HepG2 (cell line): ENCODE measurements around the gene SLC22A23. TPM values are rescaled to one million over a fixed set of nuclear protein-coding genes. Genes with fewer than 3 reads are reported as not detected.

Source experiments
- ATAC-seq: fragments of 200-7000 bp; cut with Tn5 transposase; 3 replicates; pipeline ENCODE4 v1.9.1; 2020; ENCODE audit warnings: mild to moderate bottlenecking, moderate library complexity
- BruUV-seq: library from RNA; stranded (reverse); fragments of 400-500 nt; replicated peaks from 2 replicates; lab custom pipeline; 2021; lab: Mats Ljungman, UMichigan
- CTCF ChIA-PET: fragments of 300-600 bp; formaldehyde crosslinking; extraction: SDS; loops from one replicate; lab custom pipeline; 2021; ENCODE audit warnings: low total read pairs, inconsistent platforms, low intra/inter-chr PET ratio; lab: Yijun Ruan, JAX
- POLR2A ChIA-PET: fragments of 350-600 bp; sonication (Branson Sonifier 250); formaldehyde crosslinking; loops from one replicate; lab custom pipeline; 2020; ENCODE audit warnings: antibody characterized with exemption, inconsistent platforms; lab: Yijun Ruan, JAX
- DNase-seq: peaks from one replicate; pipeline ENCODE4 v3.0.0-alpha.2; 2015; ENCODE audit warnings: low spot score
- FAIRE-seq: peaks from 3 replicates; lab custom pipeline; 2011; peaks lifted over from hg19 to GRCh38; lab: Jason Lieb, UNC
- H2AFZ ChIP-seq: one replicate; pipeline ENCODE4 v1.6.1; 2011; ENCODE audit warnings: low read length, inconsistent platforms
- H3K27ac ChIP-seq: fragments of 300-600 bp; 3 replicates; pipeline ENCODE4 v1.8.0; 2011; ENCODE audit warnings: mixed run types, mild to moderate bottlenecking, mixed read lengths, low read length, inconsistent platforms; ENCODE audit not compliant: insufficient read depth; ENCODE audit errors: extremely low read length
- H3K27me3 ChIP-seq, 2 experiments: fragments of 200-600 bp in 1 of 2; 2 replicates in 1 of 2; 3 replicates in 1 of 2; pipeline versions ENCODE4 v1.6.0 to v1.8.0; 2011; ENCODE audit warnings: low read length in 2 of 2, mild to moderate bottlenecking in 2 of 2, moderate library complexity in 2 of 2, inconsistent platforms in 1 of 2; ENCODE audit not compliant: insufficient read depth in 2 of 2, control insufficient read depth in 1 of 2
- H3K36me3 ChIP-seq, 2 experiments: fragments of 200-600 bp in 1 of 2; replicated peaks in 1 of 2; 2 replicates in 1 of 2; 3 replicates in 1 of 2; pipeline versions ENCODE4 v1.5.1 to v1.8.0; 2011; ENCODE audit warnings: low read length in 2 of 2, inconsistent platforms in 1 of 2; ENCODE audit not compliant: insufficient read depth in 2 of 2, control insufficient read depth in 1 of 2
- H3K4me1 ChIP-seq: 2 replicates; pipeline ENCODE4 v1.5.1; 2012; ENCODE audit warnings: low read length, inconsistent platforms; ENCODE audit not compliant: insufficient read depth
- H3K4me2 ChIP-seq: 2 replicates; pipeline ENCODE4 v1.6.0; 2011; ENCODE audit warnings: low read depth, low read length, inconsistent platforms
- H3K4me3 ChIP-seq, 3 experiments: fragments of 200-600 bp in 1 of 3; sonication (generic), shearing (Covaris generic) in 1 of 3; replicated peaks in 1 of 3; 2 replicates each; pipeline ENCODE4 v1.5.1; 2011 to 2016; ENCODE audit warnings: low read length in 3 of 3, inconsistent platforms in 2 of 3, low read depth in 2 of 3, mild to moderate bottlenecking in 2 of 3, control low read depth in 1 of 3, mixed read lengths in 1 of 3; ENCODE audit not compliant: insufficient read depth in 1 of 3
- H3K79me2 ChIP-seq: one replicate; pipeline ENCODE4 v1.6.1; 2011; ENCODE audit warnings: low read length, inconsistent platforms; ENCODE audit not compliant: insufficient read depth
- H3K9ac ChIP-seq: 2 replicates; pipeline ENCODE4 v1.6.0; 2011; ENCODE audit warnings: mild to moderate bottlenecking, low read depth, low read length, inconsistent platforms; ENCODE audit not compliant: insufficient read depth
- H3K9me3 ChIP-seq: 2 replicates; pipeline ENCODE4 v1.5.1; 2012; ENCODE audit warnings: mild to moderate bottlenecking, low read length
- H4K20me1 ChIP-seq: 2 replicates; pipeline ENCODE4 v1.6.0; 2011; ENCODE audit warnings: inconsistent platforms, mild to moderate bottlenecking, low read length, moderate library complexity; ENCODE audit not compliant: insufficient read depth
- CHD2 ChIP-seq: IDR thresholded peaks from 2 replicates; pipeline ENCODE4 v1.6.1; 2011; ENCODE audit warnings: low read depth, low read length, improper control_type of control experiment
- DMAP1 ChIP-seq: IDR thresholded peaks from 2 replicates; pipeline ENCODE4 v1.6.1; 2016
- EZH2 ChIP-seq: conservative IDR thresholded peaks from 2 replicates; pipeline ENCODE4 v1.6.1; 2012; ENCODE audit warnings: mild to moderate bottlenecking, low read depth, low read length, moderate library complexity
- GTF2F1 ChIP-seq: fragments of 150-350 bp; IDR thresholded peaks from 2 replicates; pipeline ENCODE4 v1.6.1; 2014; ENCODE audit warnings: low read length
- HOXA3 ChIP-seq: sonication (generic); formaldehyde crosslinking; IDR thresholded peaks from 2 replicates; pipeline ENCODE4 v1.5.0; 2020; ENCODE audit warnings: missing genetic modification reagents
- NR3C1 ChIP-seq: sonication (generic); formaldehyde crosslinking; IDR thresholded peaks from 2 replicates; pipeline ENCODE4 v1.4.0; 2020; ENCODE audit warnings: missing genetic modification reagents
- PAX8 ChIP-seq: sonication (generic); formaldehyde crosslinking; IDR thresholded peaks from 2 replicates; pipeline ENCODE4 v1.8.0; 2022; ENCODE audit warnings: mild to moderate bottlenecking, missing genetic modification reagents, borderline replicate concordance
- PCBP2 ChIP-seq: fragments of 200-400 bp; formaldehyde crosslinking; optimal IDR thresholded peaks from 2 replicates; pipeline ENCODE3; 2018; ENCODE audit warnings: low read length, low read depth; ENCODE audit not compliant: poor library complexity, severe bottlenecking
- PLRG1 ChIP-seq: fragments of 450-650 bp; conservative IDR thresholded peaks from 2 replicates; pipeline ENCODE4 v1.6.1; 2016
- POLR2G ChIP-seq: fragments of 200-400 bp; formaldehyde crosslinking; IDR thresholded peaks from 2 replicates; pipeline ENCODE4 v1.6.1; 2018; ENCODE audit warnings: mild to moderate bottlenecking, low read depth, low read length, moderate library complexity
- REPIN1 ChIP-seq: sonication (generic); formaldehyde crosslinking; IDR thresholded peaks from 2 replicates; pipeline ENCODE4 v1.8.0; 2022; ENCODE audit warnings: missing genetic modification reagents, low read depth, mild to moderate bottlenecking, borderline replicate concordance
- SOX5 ChIP-seq: IDR thresholded peaks from 2 replicates; pipeline ENCODE4 v1.6.1; 2016; ENCODE audit warnings: borderline replicate concordance
- YEATS4 ChIP-seq: sonication (generic); formaldehyde crosslinking; IDR thresholded peaks from 2 replicates; pipeline ENCODE4 v1.4.0; 2020; ENCODE audit warnings: missing genetic modification reagents, borderline replicate concordance
- ZBTB21 ChIP-seq: sonication (generic); formaldehyde crosslinking; IDR thresholded peaks from 2 replicates; pipeline ENCODE4 v1.4.0; 2020; ENCODE audit warnings: missing genetic modification reagents
- ZBTB3 ChIP-seq: sonication (generic); formaldehyde crosslinking; IDR thresholded peaks from 2 replicates; pipeline ENCODE4 v1.4.0; 2020; ENCODE audit warnings: low read depth, mild to moderate bottlenecking, moderate library complexity, missing genetic modification reagents, borderline replicate concordance
- ZNF775 ChIP-seq: sonication (generic); formaldehyde crosslinking; IDR thresholded peaks from 2 replicates; pipeline ENCODE4 v1.4.0; 2020; ENCODE audit warnings: missing genetic modification reagents, mild to moderate bottlenecking, moderate library complexity, borderline replicate concordance
- ZNF780A ChIP-seq: sonication (generic); formaldehyde crosslinking; IDR thresholded peaks from 2 replicates; pipeline ENCODE4 v1.8.0; 2022; ENCODE audit warnings: mild to moderate bottlenecking, missing genetic modification reagents, moderate library complexity
- ZNF781 ChIP-seq: sonication (generic); formaldehyde crosslinking; IDR thresholded peaks from 2 replicates; pipeline ENCODE4 v1.5.1; 2020; ENCODE audit warnings: borderline replicate concordance, mild to moderate bottlenecking, missing genetic modification reagents; ENCODE audit errors: not compliant biosample characterization
- ZSCAN31 ChIP-seq: sonication (generic); formaldehyde crosslinking; IDR thresholded peaks from 2 replicates; pipeline ENCODE4 v1.5.0; 2020; ENCODE audit warnings: low read depth, mild to moderate bottlenecking, missing genetic modification reagents
- WGBS: methylation state at CpG from one replicate; pipeline ENCODE4 v1.1.6; 2017; ENCODE audit warnings: low lambda C conversion rate; 5-methylcytosine and 5-hydroxymethylcytosine counted together
- in situ Hi-C: cut with HindIII; loops from 2 replicates; pipeline ENCODE4 v1.10.0; 2017; ENCODE audit warnings: low pct_unique_long_range_greater_than_20kb; ENCODE audit not compliant: extremely low pct_ligation_motif_present
- intact Hi-C: fragments of 100-400 bp; cut with micrococcal nuclease; formaldehyde crosslinking; loops from one replicate; pipeline ENCODE4 v1.10.0; 2022; ENCODE audit not compliant: unreplicated experiment
- polyA plus RNA-seq, 8 experiments: library from polyadenylated mRNA; depleted of rRNA in 3 of 8; stranded (reverse) in 7 of 8; unstranded in 1 of 8; fragments of >200 nt; fragmentation: Illumina TruSeq in 4 of 8; extraction: Trizol in 4 of 8; gene quantifications; 2 replicates each; pipeline versions ENCODE4 v1.2.1 to v1.2.3, GENCODE V29; 2011 to 2016; ENCODE audit warnings: low read depth in 4 of 8, missing spikeins in 1 of 8, mixed read lengths in 1 of 8; ENCODE audit not compliant: insufficient read depth in 1 of 8
- total RNA-seq, 5 experiments: library from RNA; depleted of rRNA; stranded (reverse); fragments of >200 nt; fragmentation: Illumina TruSeq; extraction: Trizol; gene quantifications; 2 replicates each; pipeline ENCODE4 v1.2.3, GENCODE V29; 2016; ENCODE audit warnings: low read depth in 1 of 5
- TF ChIP-seq, protein P1 (sequence below): sonication (generic); formaldehyde crosslinking; IDR thresholded peaks from 2 replicates; pipeline ENCODE4 v1.4.0; 2020; ENCODE audit warnings: mild to moderate bottlenecking, missing genetic modification reagents

SLC22A23 gene
- total and polyA plus RNA-seq, 2 of the 13 experiments (the other 11 are each of a cell fraction or from before 2014, with no cell fraction given), result 11.8 to 17.5 TPM

DNA sequence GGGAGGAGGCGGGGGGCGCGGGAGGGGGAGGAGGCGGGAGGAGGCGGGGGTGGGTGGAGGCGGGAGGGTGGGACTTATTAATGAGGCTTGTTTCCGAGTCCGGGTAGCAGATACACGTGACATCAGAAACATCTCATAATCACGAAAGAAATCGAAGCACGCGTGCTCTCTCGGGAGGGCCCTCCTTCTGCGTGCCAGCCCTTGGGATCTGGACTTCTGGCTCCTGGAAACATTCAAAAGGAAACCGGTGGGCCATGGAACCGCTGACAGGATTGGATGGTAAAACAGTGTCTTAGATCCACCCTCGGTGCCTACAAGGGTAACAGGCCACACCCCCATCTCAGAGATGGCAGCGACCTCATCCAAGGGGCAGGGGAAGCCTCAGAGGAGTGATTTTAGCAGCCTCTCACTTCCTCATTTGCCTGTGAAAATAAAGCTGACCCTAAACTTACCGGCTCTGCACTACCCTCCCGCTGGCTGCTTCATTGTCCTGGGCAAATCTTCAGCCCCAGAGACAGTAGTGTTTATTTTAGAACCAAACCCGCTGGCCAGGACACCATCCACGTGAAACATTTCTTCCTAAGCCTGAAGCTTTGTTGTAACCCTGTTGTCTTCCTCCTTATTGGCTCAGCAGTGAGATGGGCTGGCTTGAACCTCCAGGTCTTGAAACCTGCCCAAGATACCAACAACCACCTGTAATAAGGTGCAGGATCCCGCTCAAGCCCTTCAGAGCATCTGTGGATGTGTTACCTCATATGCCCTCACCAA, 100.6 kb downstream of the SLC22A23 start (continued):
- no peak for TF ChIP-seq EZH2

DNA sequence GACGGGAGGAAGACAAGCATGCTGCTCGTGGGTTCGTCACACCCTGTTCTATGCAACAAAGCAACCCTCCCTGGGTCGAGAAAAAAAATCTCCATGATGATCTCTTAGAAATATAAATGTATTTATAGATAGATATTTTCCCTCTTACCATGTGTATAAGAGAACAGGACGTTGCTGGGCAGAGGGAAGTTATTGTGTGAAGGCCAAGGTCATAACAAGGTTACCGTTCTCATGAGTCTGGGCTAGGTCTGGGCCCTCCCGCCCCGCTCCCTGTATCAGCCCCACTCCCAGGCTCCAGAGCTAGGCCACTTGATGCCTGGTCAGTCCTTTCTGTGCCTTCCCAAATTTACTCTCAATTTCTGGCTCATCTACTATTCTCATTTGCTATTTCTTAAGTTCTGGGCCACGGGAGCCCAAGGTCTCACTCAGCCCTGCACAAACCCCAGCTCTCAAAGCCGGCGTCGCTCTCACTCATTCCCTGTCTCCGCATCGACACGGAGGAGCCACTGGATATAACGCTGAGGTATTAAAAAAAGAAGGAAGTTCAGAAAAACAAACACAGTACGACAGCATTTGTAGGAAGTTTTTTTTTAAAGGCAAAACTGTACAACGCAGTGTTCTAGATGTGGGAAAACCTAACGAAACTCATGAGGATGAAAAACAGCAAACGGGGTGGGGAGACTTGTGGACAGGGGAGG, 101.3 kb downstream of the SLC22A23 start:
- peaks cover 68% of the 10 kb centered on the region for H3K79me2 ChIP-seq
- DNase-seq, result no peak
- H3K4me1 ChIP-seq, result peaks cover 82% of the 10 kb centered on the region
- peak overlapping the region; percentile 98 for H3K27ac ChIP-seq
- FAIRE-seq, result no peak
- WGBS, result 39% methylated on average over 20 of the region's 20 CpGs
- H2AFZ ChIP-seq, result no peak overlapping the region
- H3K4me3 ChIP-seq, result peak overlapping the region in 2 of 3 experiments; percentile 19 to 44; a peak in 4 of 6 replicates
- H3K4me2 ChIP-seq, result peak overlapping the region; percentile 71
- no peaks in the 10 kb centered on the region for H4K20me1 ChIP-seq
- peaks cover 9 to 15% of the 10 kb centered on the region in 2 experiments; a peak in 3 of 5 replicates for H3K36me3 ChIP-seq
- BruUV-seq, result no TSS peak
- ChIA-PET CTCF (no interaction called here), POLR2A (interaction anchor here (1.2 to 4.4 kb wide), 7 partner anchors 11 to 558 kb away, joined by 4 to 68 read pairs (median 39); no protein-coding TSS in a partner anchor)
- in situ Hi-C loops (loop anchor here (5.0 kb wide), 1 partner anchor 102 kb away; the partner anchor contains the start of gene SLC22A23), intact Hi-C loops (loop anchor here (1.0 to 5.0 kb wide), 2 partner anchors 48 to 102 kb away; partner anchors contain the start of gene SLC22A23)
- peak overlapping the region; percentile 70 for H3K9ac ChIP-seq
- no peaks in the 10 kb centered on the region for H3K27me3 ChIP-seq
- H3K9me3 ChIP-seq, result no peaks in the 10 kb centered on the region
- ATAC-seq, result peak; percentile 18
- TF ChIP-seq, protein P1, sequence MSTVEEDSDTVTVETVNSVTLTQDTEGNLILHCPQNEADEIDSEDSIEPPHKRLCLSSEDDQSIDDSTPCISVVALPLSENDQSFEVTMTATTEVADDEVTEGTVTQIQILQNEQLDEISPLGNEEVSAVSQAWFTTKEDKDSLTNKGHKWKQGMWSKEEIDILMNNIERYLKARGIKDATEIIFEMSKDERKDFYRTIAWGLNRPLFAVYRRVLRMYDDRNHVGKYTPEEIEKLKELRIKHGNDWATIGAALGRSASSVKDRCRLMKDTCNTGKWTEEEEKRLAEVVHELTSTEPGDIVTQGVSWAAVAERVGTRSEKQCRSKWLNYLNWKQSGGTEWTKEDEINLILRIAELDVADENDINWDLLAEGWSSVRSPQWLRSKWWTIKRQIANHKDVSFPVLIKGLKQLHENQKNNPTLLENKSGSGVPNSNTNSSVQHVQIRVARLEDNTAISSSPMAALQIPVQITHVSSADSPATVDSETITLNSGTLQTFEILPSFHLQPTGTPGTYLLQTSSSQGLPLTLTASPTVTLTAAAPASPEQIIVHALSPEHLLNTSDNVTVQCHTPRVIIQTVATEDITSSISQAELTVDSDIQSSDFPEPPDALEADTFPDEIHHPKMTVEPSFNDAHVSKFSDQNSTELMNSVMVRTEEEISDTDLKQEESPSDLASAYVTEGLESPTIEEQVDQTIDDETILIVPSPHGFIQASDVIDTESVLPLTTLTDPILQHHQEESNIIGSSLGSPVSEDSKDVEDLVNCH (CRISPR knock-in tag), result no peak
- TF ChIP-seq NR3C1 (CRISPR knock-in tag) (no peak), SOX5 (CRISPR knock-in tag) (no peak), ZSCAN31 (CRISPR knock-in tag) (0 out of 2 replicates have a peak, but pooled peaks have one; percentile 1), REPIN1 (peak; percentile 36; the same call in 1 of the 2 replicates), ZNF780A (no peak), PAX8 (CRISPR knock-in tag) (0 out of 2 replicates have a peak, but pooled peaks have one; percentile 31), ZNF781 (CRISPR knock-in tag) (peak; percentile 66), GTF2F1 (no peak), ZBTB3 (CRISPR knock-in tag) (no peak), HOXA3 (CRISPR knock-in tag) (no peak; the same call in 1 of the 2 replicates), YEATS4 (CRISPR knock-in tag) (0 out of 2 replicates have a peak, but pooled peaks have one; percentile 8), PCBP2 (peak; percentile 50), POLR2G (no peak), ZNF775 (CRISPR knock-in tag) (peak; percentile 58; the same call in 1 of the 2 replicates), DMAP1 (CRISPR knock-in tag) (0 out of 2 replicates have a peak, but pooled peaks have one; percentile 3), ZBTB21 (CRISPR knock-in tag) (no peak), PLRG1 (no peak), CHD2 (no peak)
